ENCODE measurements around the gene NTN1. TPM values are rescaled to one million over a fixed set of nuclear protein-coding genes. Genes with fewer than 3 reads are reported as not detected.

The NTN1 gene
- total and polyA plus RNA-seq, 11 donors, result 9.3 to 25.8 (median 17.3) TPM

GRCh38 chr17:9212376-9213302, 191.3 kb downstream of the NTN1 start:
- Histone ChIP-seq H3K27ac (no peak overlapping the region), H3K4me1 (peaks cover 0 to 9% (median 0%) of the 10 kb centered on the region in 12 donors), H3K36me3 (no peaks in the 10 kb centered on the region), H3K4me3 (no peak overlapping the region), H3K9me3 (peaks cover 0 to 18% (median 10%) of the 10 kb centered on the region in 12 donors), H3K27me3 (no peaks in the 10 kb centered on the region)
- intact Hi-C loops (cut with DNase I), result no loop called here
- 90 to 94% (median 92%) methylated on average over 16 to 30 of the region's 30 CpGs for WGBS, 4 donors
- DNase-seq (peak in 1 of 5 donors; percentile 22), ATAC-seq (peak in 1 of 4 donors; percentile 32)
- TF ChIP-seq POLR2A (IDR thresholded peaks at IDR 0.05) (no peak), CTCF (IDR thresholded peaks at IDR 0.05) (no peak)

- peaks cover 0 to 11% (median 2%) of the 10 kb centered on the region in 12 donors for H3K4me1 ChIP-seq
- peaks cover 0 to 18% (median 10%) of the 10 kb centered on the region in 12 donors for H3K9me3 ChIP-seq
- no peaks in the 10 kb centered on the region for H3K36me3 ChIP-seq
- H3K4me3 ChIP-seq, result no peak overlapping the region
- 71 to 85% (median 84%) methylated on average over 3 of the region's 3 CpGs for WGBS, 4 donors
- no peaks in the 10 kb centered on the region for H3K27me3 ChIP-seq
- TF ChIP-seq CTCF (IDR thresholded peaks at IDR 0.05) (no peak), POLR2A (IDR thresholded peaks at IDR 0.05) (no peak)
- no peak overlapping the region for H3K27ac ChIP-seq
- no peak for ATAC-seq
- intact Hi-C loops (cut with DNase I), result no loop called here
- no peak for DNase-seq
Measured at GRCh38 chr17:9213303-9213640, 192.0 kb downstream of the NTN1 start.

GRCh38 chr17:9215465-9215864, 194.2 kb downstream of the NTN1 start:
- Histone ChIP-seq H3K36me3 (no peaks in the 10 kb centered on the region), H3K4me1 (peaks cover 0 to 11% (median 2%) of the 10 kb centered on the region in 12 donors), H3K4me3 (no peak overlapping the region), H3K27me3 (no peaks in the 10 kb centered on the region), H3K9me3 (peaks cover 0 to 18% (median 10%) of the 10 kb centered on the region in 12 donors), H3K27ac (no peak overlapping the region)
- ATAC-seq (no peak), DNase-seq (no peak)
- TF ChIP-seq POLR2A (IDR thresholded peaks at IDR 0.05), result no peak
- TF ChIP-seq CTCF (IDR thresholded peaks at IDR 0.05), result no peak
- intact Hi-C loops (cut with DNase I), result no loop called here

- 42 to 51% (median 43%) methylated on average over 5 of the region's 5 CpGs for WGBS, 4 donors
- peak in 3 of 4 donors; percentile 48 to 79 (median 57) for ATAC-seq
- intact Hi-C loops (cut with DNase I), result no loop called here
Measured at GRCh38 chr17:9217151-9218056, 196.1 kb downstream of the NTN1 start.

More at GRCh38 chr17:9217151-9218056, 196.1 kb downstream of the NTN1 start:
- peaks cover 0 to 18% (median 10%) of the 10 kb centered on the region in 12 donors for H3K9me3 ChIP-seq
- DNase-seq, result peak in 1 of 5 donors; percentile 15
- H3K27me3 ChIP-seq, result no peaks in the 10 kb centered on the region
- no peak overlapping the region for H3K4me3 ChIP-seq
- TF ChIP-seq CTCF (IDR thresholded peaks at IDR 0.05) (no peak), POLR2A (IDR thresholded peaks at IDR 0.05) (no peak)
- no peaks in the 10 kb centered on the region for H3K36me3 ChIP-seq
- H3K27ac ChIP-seq, result peak overlapping the region in 4 of 12 donors; percentile 6 to 66 (median 20)
- peaks cover 0 to 11% (median 2%) of the 10 kb centered on the region in 12 donors for H3K4me1 ChIP-seq

Measured in heart left ventricle (tissue), 16 donors.